AG04450 (cell line): ENCODE data around the gene OSBPL1A. TPM values are rescaled to one million over a fixed set of nuclear protein-coding genes. Genes with fewer than 3 reads are reported as not detected.

Experiments used
- CTCF ChIA-PET: fragments of 300-600, 350-600 bp; formaldehyde crosslinking; extraction: SDS; loops from one replicate; lab custom pipeline; 2022; ENCODE audit warnings: antibody characterized with exemption, inconsistent platforms; lab: Charles Lee
- POLR2A ChIA-PET: fragments of 350-600 bp; formaldehyde crosslinking; extraction: SDS; loops from one replicate; lab custom pipeline; 2021; ENCODE audit warnings: antibody characterized with exemption, inconsistent platforms; lab: Yijun Ruan, JAX
- DNase-seq: peaks from one replicate; pipeline ENCODE4 v3.0.0-alpha.2; 2011; ENCODE audit warnings: low read depth, low spot score
- H3K27ac ChIP-seq: one replicate; pipeline ENCODE4 v1.5.1; 2012; ENCODE audit warnings: low read depth, low read length, control low read depth
- H3K27me3 ChIP-seq: one replicate; pipeline ENCODE4 v1.6.0; 2012; ENCODE audit warnings: low read length; ENCODE audit not compliant: control insufficient read depth, insufficient read depth
- H3K4me3 ChIP-seq: 2 replicates; pipeline ENCODE4 v1.5.1; 2011; ENCODE audit warnings: mild to moderate bottlenecking, low read depth, low read length, control low read depth
- H3K9me3 ChIP-seq: 2 replicates; pipeline ENCODE4 v1.5.1; 2012; ENCODE audit warnings: low read length; ENCODE audit not compliant: control insufficient read depth, insufficient read depth
- CTCF ChIP-seq: IDR thresholded peaks from 2 replicates; pipeline ENCODE4 v1.5.1; 2011; ENCODE audit warnings: low read depth, low read length, control low read depth, inconsistent platforms
- polyA plus RNA-seq: library from polyadenylated mRNA; depleted of rRNA; stranded (reverse); fragments of >200 nt; gene quantifications from 2 replicates; pipeline ENCODE4 v1.2.3, GENCODE V29; 2011

The OSBPL1A gene
- polyA plus RNA-seq, 1 experiment: 56.1 TPM

- Histone ChIP-seq H3K9me3 (no peaks in the 10 kb centered on the region), H3K27ac (no peak overlapping the region), H3K27me3 (no peaks in the 10 kb centered on the region), H3K4me3 (no peak overlapping the region)
- CTCF ChIA-PET: no interaction called here
- no peak for DNase-seq
- POLR2A ChIA-PET: no interaction called here
- TF ChIP-seq CTCF: no peak
Observed at GRCh38 chr18:24201699-24202687, 195.6 kb downstream of the OSBPL1A start.

- CTCF ChIA-PET: interaction anchor here (2.0 kb wide), 1 partner anchor 24 kb away, joined by 9 read pairs; no protein-coding TSS in a partner anchor
- Histone ChIP-seq H3K27me3 (no peaks in the 10 kb centered on the region), H3K27ac (no peak overlapping the region), H3K4me3 (no peak overlapping the region), H3K9me3 (no peaks in the 10 kb centered on the region)
- TF ChIP-seq CTCF: no peak
- no peak for DNase-seq
- POLR2A ChIA-PET: interaction anchor here (0.6 kb wide), 1 partner anchor 17 kb away, joined by 3 read pairs; no protein-coding TSS in a partner anchor
Observed at GRCh38 chr18:24200494-24201290, 196.9 kb downstream of the OSBPL1A start.

- ChIA-PET CTCF (interaction anchor here (2.0 kb wide), 1 partner anchor 23 kb away, joined by 9 read pairs; no protein-coding TSS in a partner anchor), POLR2A (interaction anchor here (1.0 kb wide), 1 partner anchor 61 kb away, joined by 4 read pairs; the partner anchor contains the start of gene CABYR)
- Histone ChIP-seq H3K9me3 (no peaks in the 10 kb centered on the region), H3K27me3 (no peaks in the 10 kb centered on the region), H3K4me3 (no peak overlapping the region), H3K27ac (no peak overlapping the region)
- DNase-seq: no peak
- TF ChIP-seq CTCF: no peak
Observed at GRCh38 chr18:24199372-24199962, 198.2 kb downstream of the OSBPL1A start.

GRCh38 chr18:24198461-24198860, 199.2 kb downstream of the OSBPL1A start:
- no peak for TF ChIP-seq CTCF
- Histone ChIP-seq H3K4me3 (no peak overlapping the region), H3K9me3 (no peaks in the 10 kb centered on the region), H3K27me3 (no peaks in the 10 kb centered on the region), H3K27ac (no peak overlapping the region)
- DNase-seq: no peak
- ChIA-PET POLR2A (no interaction called here), CTCF (interaction anchor here (2.0 kb wide), 1 partner anchor 22 kb away, joined by 9 read pairs; no protein-coding TSS in a partner anchor)
